GM18870 (cell line): ENCODE data around the gene SPRR2E.
"Not testable (repeated sequence)": the region's sequence is repeated elsewhere in the genome, so short reads cannot be mapped to it uniquely, and the experiment has no call there.

ENCODE experiments used
- ATAC-seq: cut with Tn5 transposase; IDR thresholded peaks from one replicate; pipeline ENCODE4 v1.9.1; 2021; ENCODE audit warnings: moderate library complexity; ENCODE audit not compliant: unreplicated experiment

Gene SPRR2E

DNA sequence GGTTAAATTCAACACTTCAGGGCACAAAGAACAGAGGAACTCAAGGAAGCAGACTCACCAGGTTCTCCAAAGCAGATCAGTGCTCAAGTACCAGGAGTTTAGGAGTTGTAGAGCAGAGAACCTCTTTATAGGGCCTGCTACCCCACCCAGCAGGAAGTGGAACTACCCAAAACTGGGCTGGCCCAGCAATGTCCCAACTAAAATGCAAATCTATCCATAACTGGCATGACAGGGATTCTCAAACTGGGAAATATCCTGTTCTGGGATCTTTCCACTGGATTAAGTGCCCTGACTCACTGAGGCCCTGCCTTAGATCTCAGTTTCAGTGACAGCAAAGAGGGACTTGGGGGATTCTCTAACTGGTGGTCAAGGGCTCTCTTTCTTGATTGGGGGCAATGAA lies at the start of gene SPRR2E:
TSS of gene SPRR2E (minus strand) at position 101 of the 400 bp plus-strand sequence. CDS start 775 bp downstream, outside the sequence.
- no peak for ATAC-seq

DNA sequence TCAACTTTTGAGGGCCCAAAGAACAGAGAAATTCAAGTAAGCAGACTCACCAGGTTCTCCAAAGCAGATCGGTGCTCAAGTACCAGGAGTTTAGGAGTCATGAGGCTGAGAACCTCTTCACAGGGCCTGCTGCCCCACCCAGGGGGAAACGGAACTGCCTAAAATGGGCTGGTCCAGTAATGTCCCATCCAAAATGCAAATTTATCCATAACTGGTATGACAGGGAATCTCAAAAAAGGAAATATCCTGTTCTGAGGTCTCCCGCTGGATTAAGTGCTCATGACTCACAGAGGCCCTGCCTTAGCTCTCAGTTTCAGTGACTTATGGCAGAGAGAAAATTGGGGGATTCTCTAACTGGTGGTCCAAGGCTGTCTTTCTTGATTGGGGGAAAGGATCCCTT lies 47.1 kb upstream of the SPRR2E start:
- ATAC-seq: no peak

DNA sequence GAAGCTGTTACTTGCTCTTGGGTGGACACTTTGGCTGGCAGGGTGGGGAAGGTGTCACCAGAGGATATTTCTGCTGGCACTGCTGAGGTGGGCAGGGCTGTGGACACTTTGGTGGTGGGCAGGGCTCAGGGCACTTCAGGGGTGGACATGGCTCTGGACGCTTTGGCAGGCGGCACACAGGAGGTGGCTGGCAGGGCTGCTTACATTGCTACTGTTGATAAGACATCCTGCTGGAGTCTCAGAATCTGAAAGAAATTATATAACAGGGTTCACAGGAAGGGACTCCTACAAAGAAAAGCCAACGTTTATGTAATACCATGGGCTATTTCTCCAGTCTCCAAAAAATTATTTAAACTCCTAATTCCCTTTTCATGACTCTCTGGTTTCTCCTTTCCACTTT lies 46.2 kb upstream of the SPRR2E start:
- no peak for ATAC-seq

DNA sequence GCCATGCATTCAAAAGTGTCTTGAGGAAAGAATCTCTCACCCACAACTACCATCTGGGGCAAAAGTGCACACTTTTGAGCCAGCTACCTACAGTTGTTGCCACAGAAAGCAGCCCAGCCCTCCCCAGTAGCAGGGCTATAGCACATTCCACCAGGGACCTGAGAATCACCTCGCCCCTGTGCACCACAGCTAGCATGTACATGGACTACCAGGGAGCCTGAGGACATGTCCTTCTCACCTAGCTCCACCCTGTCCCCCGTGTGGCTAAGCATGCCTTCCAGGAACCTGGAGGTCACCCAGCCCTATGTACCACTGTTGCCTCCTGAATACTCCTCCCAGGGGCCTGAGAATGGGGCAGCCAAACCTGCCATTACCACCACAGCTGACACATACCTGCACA lies 39.4 kb upstream of the SPRR2E start:
- ATAC-seq: no peak

DNA sequence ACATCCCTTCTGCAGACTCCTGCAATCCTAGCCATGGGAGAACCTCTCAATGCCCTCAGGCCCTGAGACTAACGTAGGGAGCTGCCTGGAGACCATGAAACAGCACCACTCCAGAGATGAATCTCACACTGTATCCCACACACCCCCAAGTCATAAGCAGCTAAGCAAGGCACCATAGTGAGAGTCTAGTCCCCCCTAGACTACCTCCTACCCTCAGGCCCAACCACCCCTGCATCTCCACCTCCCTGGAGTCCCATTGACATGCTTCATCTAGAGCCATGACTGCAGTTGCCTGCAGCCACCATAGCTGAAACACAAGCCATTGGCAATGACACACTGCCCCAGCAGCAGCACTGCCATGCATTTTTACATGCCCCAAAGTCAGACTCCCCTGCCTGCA lies 38.9 kb upstream of the SPRR2E start:
- no peak for ATAC-seq

DNA sequence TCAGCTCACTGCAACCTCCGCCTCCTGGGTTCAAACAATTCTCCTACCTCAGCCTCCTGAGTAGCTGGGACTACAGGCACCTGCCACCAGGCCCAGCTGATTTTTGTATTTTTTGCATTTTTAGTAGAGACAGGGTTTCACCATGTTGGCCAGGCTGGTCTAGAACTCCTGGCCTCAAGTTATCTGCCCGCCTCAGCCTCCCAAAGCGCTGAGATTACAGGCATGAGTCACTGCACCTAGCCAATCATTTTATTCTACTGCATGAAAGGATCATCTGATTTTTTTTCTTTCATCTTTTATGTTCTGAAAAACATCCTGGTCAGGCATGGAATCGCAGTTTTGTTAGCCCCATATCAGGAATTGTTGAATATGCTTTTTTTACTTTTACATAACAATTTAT lies 34.4 kb upstream of the SPRR2E start:
- not testable (repeated sequence) for ATAC-seq

DNA sequence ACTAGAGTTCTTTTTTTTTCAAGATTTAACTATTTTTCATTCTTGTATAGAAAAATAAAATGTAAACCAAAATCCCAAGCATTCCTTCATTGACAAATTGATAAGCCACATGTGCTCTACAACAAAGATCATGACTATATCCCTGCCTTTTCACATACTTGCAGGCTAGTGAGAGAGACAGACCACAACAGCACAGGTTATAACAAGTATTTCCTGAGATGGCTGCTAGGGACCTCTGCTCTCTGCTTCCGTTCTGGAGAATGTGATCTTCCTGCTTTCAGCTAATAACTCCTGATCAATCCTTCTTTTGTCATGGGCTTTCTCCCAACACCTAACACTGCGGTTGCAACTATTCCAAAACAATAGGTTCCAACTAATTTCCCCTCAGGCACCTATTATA lies 33.0 kb upstream of the SPRR2E start:
- ATAC-seq: no peak

DNA sequence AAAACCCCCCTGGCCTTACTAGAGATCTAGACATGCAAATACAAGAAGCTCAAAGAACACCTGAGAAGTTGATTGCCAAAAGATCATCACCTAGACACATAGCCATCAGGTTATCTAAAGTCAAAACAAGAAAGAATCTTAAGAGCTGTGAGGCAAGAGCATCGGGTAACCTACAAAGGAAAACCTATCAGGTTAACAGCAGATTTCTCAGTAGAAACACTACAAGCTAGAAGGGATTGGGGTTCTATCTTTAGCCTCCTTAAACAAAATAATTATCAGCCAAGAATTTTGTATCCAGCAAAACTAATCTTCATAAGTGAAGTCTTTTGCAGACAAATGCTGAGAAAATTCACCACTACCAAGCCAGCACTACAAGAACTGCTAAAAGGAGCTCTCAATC lies 31.2 kb upstream of the SPRR2E start:
- no peak for ATAC-seq

DNA sequence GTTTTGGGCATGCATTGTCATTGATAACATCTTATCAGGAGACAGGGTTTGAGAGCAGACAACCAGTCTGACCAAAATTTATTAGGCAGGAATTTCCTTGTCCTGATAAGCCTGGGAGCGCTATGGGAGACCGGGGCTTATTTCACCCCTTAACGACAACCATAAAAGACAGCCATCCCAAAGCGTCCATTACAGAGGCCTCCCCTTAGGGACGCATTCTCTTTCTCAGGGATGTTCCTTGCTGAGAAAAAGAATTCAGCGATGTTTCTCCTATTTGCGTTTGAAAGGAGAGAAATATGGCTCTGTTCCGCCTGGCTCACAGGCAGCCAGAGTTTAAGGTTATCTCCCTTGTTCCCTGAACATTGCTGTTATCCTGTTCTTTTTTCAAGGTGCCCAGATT lies 29.5 kb upstream of the SPRR2E start:
- ATAC-seq: not testable (repeated sequence)

DNA sequence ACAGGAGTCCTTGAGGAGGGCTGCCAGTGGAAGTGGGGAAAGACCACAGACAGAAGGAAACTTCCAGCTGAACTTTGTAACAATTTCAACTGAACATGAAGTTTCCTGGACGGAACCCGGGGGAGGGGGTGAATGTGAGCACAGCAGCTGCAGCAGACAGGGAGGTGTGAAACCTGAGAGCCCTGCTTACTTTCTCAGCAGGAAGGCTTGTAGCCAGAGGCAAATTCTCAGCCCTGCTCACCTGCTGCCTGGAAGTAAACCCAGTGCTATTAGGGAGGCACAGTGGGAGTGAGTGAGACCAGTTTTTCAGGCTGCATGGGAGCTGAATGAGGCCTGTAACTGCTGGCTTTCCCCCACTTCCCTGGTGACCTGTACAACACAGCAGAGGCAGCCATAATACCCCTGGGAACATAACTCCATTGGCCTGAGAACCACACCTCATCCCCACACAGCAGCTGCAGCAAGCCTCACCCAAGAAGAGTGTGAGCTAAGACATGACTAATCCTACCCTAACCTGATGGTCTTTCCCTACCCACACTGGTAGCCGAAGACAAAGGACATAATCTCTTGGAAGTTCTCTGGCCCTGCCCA lies 28.6 kb upstream of the SPRR2E start:
- ATAC-seq: no peak

DNA sequence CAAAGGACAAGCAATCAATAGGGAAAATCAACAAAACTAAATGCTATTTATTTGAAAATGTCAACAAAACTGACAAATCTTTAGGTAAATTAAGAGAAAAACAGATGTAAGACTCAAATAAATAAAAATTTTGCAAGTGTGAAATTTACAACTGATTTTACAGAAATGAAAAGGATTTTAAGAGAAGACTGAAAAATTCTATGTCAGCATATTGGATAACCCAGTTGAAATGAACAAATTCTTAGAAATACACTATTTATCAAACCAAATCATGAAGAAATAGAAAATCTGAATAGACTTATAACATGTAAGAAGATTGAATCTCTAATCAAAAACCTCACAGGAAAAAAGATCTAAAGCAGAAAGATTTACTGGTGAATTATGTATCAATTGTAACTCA lies 26.6 kb upstream of the SPRR2E start:
- no peak for ATAC-seq

DNA sequence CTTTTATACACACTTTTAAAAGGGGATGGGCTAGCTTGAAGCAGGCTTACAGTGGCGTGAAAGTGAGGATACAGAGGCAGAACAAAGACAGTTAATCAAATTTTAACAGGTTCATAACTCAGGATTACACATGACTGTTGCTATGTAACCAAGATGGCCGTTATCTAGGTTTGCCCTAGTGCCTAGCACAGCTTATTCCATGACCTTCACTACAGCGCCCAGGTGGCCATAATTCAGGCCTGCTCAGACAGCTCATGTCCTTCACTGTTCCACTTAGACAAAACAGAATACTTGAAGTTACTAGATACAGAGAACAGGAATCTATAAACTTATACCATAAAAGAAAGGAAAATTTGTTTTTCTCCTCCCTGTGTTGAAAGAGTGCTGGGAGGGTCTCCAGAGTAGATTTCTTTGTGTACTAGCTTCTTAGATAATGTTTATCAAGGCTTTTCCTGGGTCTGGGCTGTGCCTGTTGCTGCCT lies 25.2 kb upstream of the SPRR2E start:
- ATAC-seq: no peak

DNA sequence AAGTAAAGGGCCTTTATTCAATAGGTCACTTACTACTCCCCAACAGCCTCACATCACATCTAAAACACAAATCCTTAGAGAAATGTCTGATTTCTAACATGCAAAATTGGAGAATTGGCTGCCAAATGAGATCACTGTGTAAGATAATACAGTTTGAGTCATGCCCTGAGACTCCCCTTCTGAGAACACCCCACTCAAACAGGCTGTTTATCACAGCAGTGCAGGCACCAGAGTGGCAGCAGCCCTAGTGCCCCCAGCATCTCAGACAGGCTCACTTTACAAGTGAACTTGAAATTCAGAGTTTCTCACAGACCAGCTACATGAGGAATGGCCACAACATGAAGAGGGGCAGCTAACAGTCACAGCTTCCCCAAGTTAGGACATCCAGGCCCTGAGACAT lies 20.9 kb upstream of the SPRR2E start:
- not testable (repeated sequence) for ATAC-seq

DNA sequence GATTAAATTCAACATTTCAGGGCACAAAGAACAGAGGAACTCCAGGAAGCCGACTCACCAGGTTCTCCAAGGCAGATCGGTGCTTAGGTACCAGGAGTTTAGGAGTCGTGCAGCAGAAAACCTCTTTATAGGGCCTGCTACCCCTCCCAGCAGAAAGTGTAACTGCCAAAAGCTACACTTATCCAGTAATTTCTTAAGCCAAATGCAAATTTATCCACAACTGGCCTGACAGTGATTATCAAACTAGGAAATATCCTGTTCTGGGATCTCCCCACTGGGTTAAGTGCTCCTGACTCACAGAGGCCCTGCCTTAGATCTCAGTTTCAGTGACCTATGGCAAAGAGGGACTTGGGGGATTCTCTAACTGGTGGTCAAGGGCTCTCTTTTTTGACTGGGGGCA lies 19.1 kb upstream of the SPRR2E start, which contains the start of gene SPRR2F:
TSS of gene SPRR2F (minus strand) at position 101 of the 400 bp plus-strand sequence. CDS start 783 bp downstream, outside the sequence.
- ATAC-seq: no peak

DNA sequence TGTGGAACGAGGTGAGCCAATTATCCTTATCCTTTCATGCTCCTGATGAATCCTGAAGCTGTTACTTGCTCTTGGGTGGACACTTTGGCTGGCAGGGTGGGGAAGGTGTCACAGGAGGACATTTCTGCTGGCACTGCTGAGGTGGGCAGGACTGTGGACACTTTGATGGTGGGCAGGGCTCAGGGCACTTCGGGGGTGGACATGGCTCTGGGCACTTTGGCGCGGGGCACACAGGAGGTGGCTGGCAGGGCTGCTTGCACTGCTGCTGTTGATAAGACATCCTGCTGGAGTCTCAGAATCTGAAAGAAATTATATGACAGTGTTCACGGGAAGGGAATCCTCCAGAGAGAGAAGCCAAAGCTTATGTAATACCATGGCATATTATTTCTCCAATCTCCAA lies 18.1 kb upstream of the SPRR2E start:
- ATAC-seq: not testable (repeated sequence)

DNA sequence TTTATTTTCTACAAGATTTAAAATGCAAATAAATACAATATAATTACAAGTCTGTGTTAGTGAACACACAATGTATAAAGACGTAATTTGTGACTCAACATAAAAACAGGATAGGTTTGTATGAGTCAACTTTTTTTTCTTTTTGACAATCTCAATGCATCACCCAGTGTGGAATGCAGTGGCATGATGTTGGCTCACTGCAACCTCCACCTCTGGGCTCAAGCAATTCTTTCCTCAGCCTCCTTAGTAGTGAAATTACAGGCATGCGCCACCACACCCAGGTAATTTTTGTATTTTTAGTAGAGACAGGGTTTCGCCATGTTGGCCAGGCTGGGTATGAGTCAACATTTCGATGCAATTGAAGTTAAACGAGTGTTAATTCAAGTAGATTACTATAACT lies 5.9 kb upstream of the SPRR2E start:
- no peak for ATAC-seq

DNA sequence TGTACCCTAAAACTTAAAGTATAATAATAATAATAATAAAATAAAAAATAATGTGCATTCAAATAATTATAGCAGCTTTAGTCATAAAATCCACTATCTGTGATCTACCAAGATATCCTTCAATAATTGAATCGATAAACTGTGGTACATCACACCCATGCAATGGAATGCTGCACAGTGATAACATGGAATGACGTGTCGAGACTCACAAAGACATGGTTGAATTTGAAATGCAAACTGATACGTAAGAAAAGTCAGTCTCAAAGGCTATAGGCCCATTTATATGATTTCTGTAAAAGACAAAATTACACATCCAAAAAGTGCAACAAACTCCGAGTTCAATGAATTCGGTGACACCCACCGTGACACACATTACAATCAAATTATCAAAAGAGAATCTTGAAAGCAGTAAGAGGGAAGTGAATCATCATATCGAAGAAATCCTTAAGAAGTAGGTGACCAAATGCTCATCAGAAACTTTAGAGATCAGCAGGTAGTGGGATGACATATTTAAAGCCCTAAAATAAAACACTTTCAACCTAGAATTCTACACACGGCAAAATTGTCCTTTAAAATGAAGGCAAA lies 5.2 kb upstream of the SPRR2E start:
- no peak for ATAC-seq

DNA sequence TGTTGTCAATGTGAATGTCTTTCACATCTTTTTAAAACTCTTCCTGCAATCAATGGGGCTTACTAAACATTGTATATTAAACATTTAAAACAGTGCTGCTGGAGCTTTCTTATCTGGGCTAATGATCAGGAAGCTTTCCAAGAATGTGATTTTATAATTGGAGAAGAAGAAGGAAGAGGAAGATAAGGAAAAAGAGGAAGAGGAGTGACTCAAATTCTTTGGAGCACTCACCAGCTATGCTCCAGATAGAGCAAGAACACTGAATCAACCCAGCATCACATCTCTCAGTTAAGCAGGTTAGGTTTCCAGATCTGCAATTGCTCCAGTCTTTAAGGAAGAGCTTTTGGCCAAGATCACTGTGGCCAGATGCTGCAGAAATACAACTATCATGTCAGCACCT lies 1.4 kb upstream of the SPRR2E start:
- no peak for ATAC-seq

DNA sequence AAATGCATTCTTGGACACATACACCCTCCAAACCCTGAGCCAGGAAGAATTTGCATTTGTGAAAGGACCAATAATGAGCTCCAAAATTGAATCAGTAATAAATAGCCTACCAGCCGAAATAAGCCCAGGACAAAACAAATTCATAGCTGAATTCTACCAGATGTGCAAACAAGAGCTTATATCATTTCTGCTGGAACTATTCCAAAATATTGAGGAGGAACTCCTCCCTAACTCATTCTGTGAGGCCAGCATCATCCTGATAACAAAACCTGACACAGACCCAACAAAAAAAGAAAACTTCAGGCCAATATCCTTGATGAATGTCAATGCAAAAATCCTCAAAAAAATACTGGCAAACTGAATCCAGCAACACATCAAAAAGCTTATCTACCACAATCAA lies 6.7 kb downstream of the SPRR2E start:
- no peak for ATAC-seq

DNA sequence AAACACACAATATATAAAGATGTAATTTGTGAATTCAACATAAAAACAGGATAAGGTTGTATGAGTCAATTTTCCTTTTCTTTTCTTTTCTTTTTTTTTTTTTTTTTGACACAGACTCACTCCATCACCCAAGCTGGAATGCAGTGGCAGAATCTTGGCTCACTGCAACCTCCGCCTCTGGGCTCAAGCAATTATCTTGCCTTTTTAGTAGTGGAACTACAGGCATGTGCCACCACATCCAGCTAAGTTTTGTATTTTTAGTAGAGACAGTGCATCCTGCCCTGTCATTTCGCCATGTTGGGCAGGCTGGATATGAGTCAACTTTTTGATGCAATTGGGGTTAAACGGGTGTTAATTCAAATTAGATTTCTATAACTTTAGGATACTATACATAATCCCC lies 12.6 kb downstream of the SPRR2E start:
- no peak for ATAC-seq

DNA sequence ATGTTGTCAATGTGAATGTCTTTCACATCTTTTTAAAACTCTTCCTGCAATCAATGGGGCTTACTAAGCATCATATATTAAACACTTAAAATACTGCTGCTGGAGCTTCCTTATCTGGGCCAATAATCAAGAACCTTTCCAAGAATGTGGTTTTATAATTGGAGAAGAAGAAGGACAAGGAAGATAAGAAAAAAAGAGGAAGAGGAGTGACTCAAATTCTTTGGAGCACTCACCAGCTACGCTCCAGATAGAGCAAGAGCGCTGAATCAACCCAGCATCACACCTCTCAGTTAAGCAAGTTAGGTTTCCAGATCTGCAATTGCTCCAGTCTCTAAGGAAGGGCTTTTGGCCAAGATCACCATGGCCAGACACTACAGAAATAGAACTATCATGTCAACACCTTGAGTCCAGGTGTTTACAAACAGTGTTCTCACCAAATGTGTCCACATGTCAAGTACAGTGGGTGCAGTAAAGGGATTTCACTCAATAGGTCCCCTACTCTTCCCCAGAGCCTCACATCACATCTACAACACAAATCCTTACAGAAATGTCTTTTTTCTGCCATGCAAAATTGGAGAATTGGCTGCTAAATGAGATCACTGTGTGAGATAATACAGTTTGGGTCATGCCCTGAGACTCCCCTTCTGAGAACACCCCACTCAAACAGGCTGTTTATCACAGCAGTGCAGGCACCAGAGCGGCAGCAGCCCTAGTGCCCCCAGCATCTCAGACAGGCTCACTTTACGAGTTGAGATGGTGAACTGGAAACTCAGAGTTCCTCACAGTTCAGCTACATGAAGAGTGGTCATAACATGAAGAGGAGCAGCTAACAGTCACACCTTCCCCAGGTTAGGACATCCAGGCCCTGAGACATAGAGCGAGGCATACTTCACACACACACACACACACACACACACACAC lies 21.3 kb downstream of the SPRR2E start:
- no peak for ATAC-seq

DNA sequence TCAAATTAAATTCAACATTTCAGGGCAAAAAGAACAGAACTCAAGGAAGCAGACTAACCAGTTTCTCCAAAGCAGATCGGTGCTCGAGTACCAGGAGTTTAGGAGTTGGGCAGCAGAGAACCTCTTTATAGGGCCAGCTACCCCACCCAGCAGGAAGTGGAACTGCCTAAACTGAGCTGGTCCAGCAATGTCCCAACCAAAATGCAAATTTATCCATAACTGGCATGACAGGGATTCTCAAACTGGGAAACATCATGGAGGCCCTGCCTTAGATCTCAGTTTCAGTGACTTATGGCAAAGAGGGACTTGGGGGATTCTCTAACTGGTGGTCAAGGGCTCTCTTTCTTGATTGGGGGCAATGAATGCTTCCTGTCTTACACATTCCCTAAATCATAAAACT lies 22.8 kb downstream of the SPRR2E start, which contains the start of gene SPRR2B:
TSS of gene SPRR2B (minus strand) at position 101 of the 400 bp plus-strand sequence. CDS start 772 bp downstream, outside the sequence.
- ATAC-seq: no peak
